GM12878 (cell line): Measurements from ENCODE around the gene TRERF1. TPM values are rescaled to one million over a fixed set of nuclear protein-coding genes. Genes with fewer than 3 reads are reported as not detected.

Source experiments
- ATAC-seq: fragments of 200-7000 bp; cut with Tn5 transposase; 3 replicates; pipeline ENCODE4 v1.9.1; 2020; ENCODE audit warnings: mild to moderate bottlenecking, moderate library complexity
- BruUV-seq: library from RNA; stranded (reverse); fragments of 400-500 nt; replicated peaks from 2 replicates; lab custom pipeline; 2021; lab: Mats Ljungman, UMichigan
- CTCF ChIA-PET: fragments of 300-600 bp; sonication (Branson Sonifier 250); formaldehyde crosslinking; extraction: SDS; loops from one replicate; lab custom pipeline; 2021; ENCODE audit warnings: inconsistent platforms; lab: Yijun Ruan, JAX
- POLR2A ChIA-PET: fragments of 350-600 bp; formaldehyde crosslinking; extraction: SDS; loops from one replicate; lab custom pipeline; 2021; ENCODE audit warnings: inconsistent platforms; lab: Charles Lee
- RAD21 ChIA-PET: fragments of 300-600 bp; sonication (Branson Sonifier 250); formaldehyde crosslinking; loops from one replicate; lab custom pipeline; 2023; ENCODE audit warnings: antibody characterized with exemption; ENCODE audit not compliant: unreplicated experiment; lab: Charles Lee
- SMC1A ChIA-PET: fragments of 300-600 bp; sonication (Branson Sonifier 250); formaldehyde crosslinking; loops from one replicate; lab custom pipeline; 2023; ENCODE audit not compliant: unreplicated experiment, uncharacterized antibody; lab: Charles Lee
- DNase-seq: peaks from one replicate; pipeline ENCODE4 v3.0.0-alpha.2; 2011; ENCODE audit warnings: low read depth, low spot score
- FAIRE-seq: peaks from 3 replicates; lab custom pipeline; 2011; peaks lifted over from hg19 to GRCh38; lab: Jason Lieb, UNC
- H2AFZ ChIP-seq: 2 replicates; pipeline ENCODE4 v1.6.0; 2011; ENCODE audit warnings: low read depth, low read length, control low read depth; ENCODE audit not compliant: control insufficient read depth
- H3K27ac ChIP-seq: 2 replicates; pipeline ENCODE4 v1.5.1; 2011; ENCODE audit warnings: control low read depth; ENCODE audit not compliant: control insufficient read depth, insufficient read depth
- H3K27me3 ChIP-seq, 2 experiments: replicated peaks in 1 of 2; 2 replicates each; pipeline versions ENCODE4 v1.6.0 to v1.6.1; 2011; ENCODE audit warnings: low read length in 1 of 2; ENCODE audit not compliant: control insufficient read depth in 2 of 2, insufficient read depth in 2 of 2
- H3K36me3 ChIP-seq, 2 experiments: 2 replicates each; pipeline ENCODE4 v1.5.1; 2011; ENCODE audit warnings: low read length in 1 of 2; ENCODE audit not compliant: control insufficient read depth in 2 of 2, insufficient read depth in 2 of 2
- H3K4me1 ChIP-seq: 2 replicates; pipeline ENCODE4 v1.6.1; 2011; ENCODE audit warnings: mild to moderate bottlenecking, low read length, moderate library complexity, mixed read lengths; ENCODE audit not compliant: control insufficient read depth, insufficient read depth
- H3K4me2 ChIP-seq: 2 replicates; pipeline ENCODE4 v1.6.0; 2011; ENCODE audit warnings: control low read depth; ENCODE audit not compliant: control insufficient read depth, insufficient read depth
- H3K4me3 ChIP-seq: fragments of 200-600 bp; sonication (generic); 2 replicates; pipeline ENCODE4 v1.5.1; 2016
- H3K79me2 ChIP-seq: 2 replicates; pipeline ENCODE4 v1.6.0; 2011; ENCODE audit warnings: low read length; ENCODE audit not compliant: control insufficient read depth, insufficient read depth
- H3K9ac ChIP-seq: 2 replicates; pipeline ENCODE4 v1.8.0; 2011; ENCODE audit warnings: low read length, control low read depth, mixed read lengths; ENCODE audit not compliant: control insufficient read depth, insufficient read depth
- H3K9me3 ChIP-seq: replicated peaks from 3 replicates; pipeline ENCODE4 v1.5.1; 2011; ENCODE audit warnings: mild to moderate bottlenecking, low read length; ENCODE audit not compliant: control insufficient read depth, insufficient read depth
- H4K20me1 ChIP-seq: 2 replicates; pipeline ENCODE4 v1.6.0; 2011; ENCODE audit not compliant: control insufficient read depth, insufficient read depth
- ASH2L ChIP-seq: fragments of 300-600, 200-600 bp; sonication (generic); IDR thresholded peaks from 2 replicates; pipeline ENCODE4 v1.6.1; 2017; ENCODE audit warnings: low read depth, mild to moderate bottlenecking, borderline replicate concordance
- KLF5 ChIP-seq: fragments of 450-650 bp; IDR thresholded peaks from 2 replicates; pipeline ENCODE4 v1.6.1; 2014; ENCODE audit warnings: mild to moderate bottlenecking; ENCODE audit not compliant: partially characterized antibody
- MLLT1 ChIP-seq: fragments of 450-650 bp; IDR thresholded peaks from 2 replicates; pipeline ENCODE4 v1.6.1; 2016; ENCODE audit warnings: mild to moderate bottlenecking
- ZBTB33 ChIP-seq: fragments of 450-650 bp; IDR thresholded peaks from 2 replicates; pipeline ENCODE4 v1.6.1; 2017; ENCODE audit warnings: mild to moderate bottlenecking
- whole genome bisulfite sequencing: methylation state at CpG from one replicate; pipeline ENCODE4 v1.1.6; 2016; ENCODE audit warnings: low lambda C conversion rate; ENCODE audit not compliant: insufficient replicate concordance, insufficient coverage; ENCODE audit errors: missing lambda C conversion rate; 5-methylcytosine and 5-hydroxymethylcytosine counted together
- in situ Hi-C: fragments of 300-500 bp; cut with MboI; formaldehyde crosslinking; loops from 9 replicates; pipeline ENCODE4 v1.14.3; 2018; ENCODE audit warnings: mixed read lengths
- intact Hi-C: fragments of 100-400 bp; cut with micrococcal nuclease; formaldehyde crosslinking; loops from one replicate; pipeline ENCODE4 v1.14.2; 2022; ENCODE audit not compliant: unreplicated experiment
- polyA plus RNA-seq, 11 experiments: library from polyadenylated mRNA; depleted of rRNA in 4 of 11; unstranded in 6 of 11; stranded (reverse) in 5 of 11; fragments of >200 nt; fragmentation: Nextera tagmentation in 4 of 11; fragmentation: Illumina TruSeq in 1 of 11; extraction: Ambion mirVana in 4 of 11; extraction: Trizol in 1 of 11; gene quantifications; 1 replicate in 1 of 11; 2 replicates in 10 of 11; pipeline versions ENCODE4 v1.2.1 to v1.2.3, GENCODE V29; 2011 to 2016; ENCODE audit warnings: inconsistent platforms in 2 of 11, missing spikeins in 2 of 11, low read depth in 1 of 11
- total RNA-seq, 4 experiments: library from RNA; depleted of rRNA in 3 of 4; stranded (reverse); fragments of >200 nt in 3 of 4; fragmentation: Illumina TruSeq in 1 of 4; extraction: Trizol in 1 of 4; gene quantifications; 2 replicates each; pipeline versions ENCODE4 v1.2.1 to v1.2.3, GENCODE V29; 2013 to 2021

The TRERF1 gene
- total and polyA plus RNA-seq, 10 of the 15 experiments (the other 5 are each of a cell fraction or from before 2014, with no cell fraction given), result 2.2 to 19.4 (median 7.2) TPM

GRCh38 chr6:42227173-42227850 is 224.4 kb downstream of the TRERF1 start:
- BruUV-seq, result no TSS peak
- RAD21 ChIA-PET, result interaction anchor here (1.2 to 2.8 kb wide), 3 partner anchors 9 to 43 kb away, joined by 3 to 11 read pairs (median 3); no protein-coding TSS in a partner anchor
- intact Hi-C loops, result no loop called here
- ATAC-seq, result no peak
- H3K27ac ChIP-seq, result no peak overlapping the region
- H3K4me1 ChIP-seq, result no peaks in the 10 kb centered on the region; the same call in 1 of the 2 replicates
- DNase-seq, result no peak
- H3K4me2 ChIP-seq, result no peak overlapping the region
- CTCF ChIA-PET, result interaction anchor here (1.2 to 5.9 kb wide), 4 partner anchors 10 to 320 kb away, joined by 3 to 57 read pairs (median 4); no protein-coding TSS in a partner anchor
- no peaks in the 10 kb centered on the region for H3K36me3 ChIP-seq
- H3K79me2 ChIP-seq, result no peaks in the 10 kb centered on the region
- FAIRE-seq, result no peak
- TF ChIP-seq KLF5 (no peak), ASH2L (no peak), MLLT1 (no peak), ZBTB33 (no peak)
- POLR2A ChIA-PET, result interaction anchor here (1.2 to 1.6 kb wide), 2 partner anchors 9 to 15 kb away, joined by 3 to 4 read pairs; no protein-coding TSS in a partner anchor
- H3K4me3 ChIP-seq, result no peak overlapping the region
- no peak overlapping the region for H2AFZ ChIP-seq
- SMC1A ChIA-PET, result interaction anchor here (0.6 to 6.1 kb wide), 4 partner anchors 9 to 320 kb away, joined by 3 to 49 read pairs (median 18); no protein-coding TSS in a partner anchor
- in situ Hi-C loops, result no loop called here
- no peaks in the 10 kb centered on the region for H3K27me3 ChIP-seq
- no peak overlapping the region for H3K9ac ChIP-seq
- no peaks in the 10 kb centered on the region for H3K9me3 ChIP-seq
- 88% methylated on average over 9 of the region's 9 CpGs for WGBS
- H4K20me1 ChIP-seq, result no peaks in the 10 kb centered on the region
